Measurements from ENCODE around the gene GGPS1. TPM values are rescaled to one million over a fixed set of nuclear protein-coding genes. Genes with fewer than 3 reads are reported as not detected.

Gene GGPS1
- total RNA-seq, 6 donors from 2014 or later, result 5.0 to 32.6 (median 25.4) TPM

GRCh38 chr1:235290740-235291502 is 37.4 kb upstream of the GGPS1 start:
- Histone ChIP-seq H3K4me1 (peaks cover 0 to 57% (median 32%) of the 10 kb centered on the region in 4 donors), H3K4me3 (no peak overlapping the region), H3K27me3 (no peaks in the 10 kb centered on the region), H3K9me3 (no peaks in the 10 kb centered on the region), H3K27ac (no peak overlapping the region), H3K36me3 (no peaks in the 10 kb centered on the region)
- WGBS, 2 donors, result 92% methylated on average over 12 of the region's 12 CpGs
- DNase-seq (no peak), ATAC-seq (ENCODE audit: low FRiP score in 2 of 2) (no peak)
- TF ChIP-seq EP300 (IDR thresholded peaks at IDR 0.05) (no peak), POLR2A (IDR thresholded peaks at IDR 0.05) (no peak), CTCF (IDR thresholded peaks at IDR 0.05) (no peak), POLR2AphosphoS5 (IDR thresholded peaks at IDR 0.05) (no peak)

GRCh38 chr1:235291599-235292091 is 36.7 kb upstream of the GGPS1 start:
- H3K36me3 ChIP-seq, result no peaks in the 10 kb centered on the region
- 57 to 70% methylated on average over 6 of the region's 6 CpGs for WGBS, 2 donors
- ATAC-seq (ENCODE audit: low FRiP score in 2 of 2) (no peak), DNase-seq (no peak)
- no peaks in the 10 kb centered on the region for H3K27me3 ChIP-seq
- H3K4me3 ChIP-seq, result no peak overlapping the region
- no peak overlapping the region for H3K27ac ChIP-seq
- H3K9me3 ChIP-seq, result no peaks in the 10 kb centered on the region
- TF ChIP-seq CTCF (IDR thresholded peaks at IDR 0.05), result no peak
- no peak for TF ChIP-seq POLR2A (IDR thresholded peaks at IDR 0.05)
- TF ChIP-seq EP300 (IDR thresholded peaks at IDR 0.05), result no peak
- no peak for TF ChIP-seq POLR2AphosphoS5 (IDR thresholded peaks at IDR 0.05)
- peaks cover 0 to 59% (median 28%) of the 10 kb centered on the region in 4 donors for H3K4me1 ChIP-seq

- no peak overlapping the region for H3K27ac ChIP-seq
- H3K4me1 ChIP-seq, result peaks cover 0 to 52% (median 24%) of the 10 kb centered on the region in 4 donors
- no peaks in the 10 kb centered on the region for H3K36me3 ChIP-seq
- no peaks in the 10 kb centered on the region for H3K9me3 ChIP-seq
- 86 to 91% methylated on average over 4 of the region's 4 CpGs for WGBS, 2 donors
- TF ChIP-seq CTCF (IDR thresholded peaks at IDR 0.05) (no peak), POLR2AphosphoS5 (IDR thresholded peaks at IDR 0.05) (no peak), POLR2A (IDR thresholded peaks at IDR 0.05) (no peak), EP300 (IDR thresholded peaks at IDR 0.05) (no peak)
- H3K27me3 ChIP-seq, result no peaks in the 10 kb centered on the region
- no peak for DNase-seq
- H3K4me3 ChIP-seq, result no peak overlapping the region
- no peak for ATAC-seq (ENCODE audit: low FRiP score in 2 of 2)
Measured at GRCh38 chr1:235292790-235293189, 35.6 kb upstream of the GGPS1 start.

GRCh38 chr1:235293322-235293942 is 34.9 kb upstream of the GGPS1 start:
- Histone ChIP-seq H3K4me3 (no peak overlapping the region), H3K36me3 (no peaks in the 10 kb centered on the region), H3K9me3 (no peaks in the 10 kb centered on the region), H3K27ac (no peak overlapping the region), H3K4me1 (peaks cover 0 to 53% (median 21%) of the 10 kb centered on the region in 4 donors), H3K27me3 (no peaks in the 10 kb centered on the region)
- DNase-seq (no peak), ATAC-seq (ENCODE audit: low FRiP score in 2 of 2) (no peak)
- no peak for TF ChIP-seq POLR2AphosphoS5 (IDR thresholded peaks at IDR 0.05)
- no peak for TF ChIP-seq EP300 (IDR thresholded peaks at IDR 0.05)
- no peak for TF ChIP-seq POLR2A (IDR thresholded peaks at IDR 0.05)
- no peak for TF ChIP-seq CTCF (IDR thresholded peaks at IDR 0.05)
